ENCODE results near the gene TLE2. TPM values are rescaled to one million over a fixed set of nuclear protein-coding genes. Genes with fewer than 3 reads are reported as not detected.

Gene TLE2
- total and polyA plus RNA-seq, 2 of the 4 experiments (the other 2 are of a cell fraction), result under 0.01 to 0.41 TPM

DNA sequence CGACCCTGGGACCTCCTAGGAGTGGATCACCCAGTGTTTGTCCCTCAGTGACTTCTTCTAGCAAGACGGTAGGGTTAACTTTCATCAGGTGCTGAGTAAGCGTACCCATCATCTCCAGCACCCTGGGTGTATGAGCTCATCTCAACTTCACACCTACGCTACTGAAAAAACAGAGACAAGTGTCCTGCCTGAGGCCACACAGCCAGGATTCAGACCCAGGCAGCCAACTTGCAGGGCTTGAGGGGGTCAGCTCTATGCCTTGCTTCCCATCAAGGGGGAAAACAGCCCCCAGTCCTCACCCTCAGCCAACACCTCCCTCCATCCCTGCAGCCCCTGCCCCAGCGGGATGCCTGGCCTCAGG lies 4.6 kb downstream of the TLE2 start:
- no peak overlapping the region for H3K56ac ChIP-seq (ENCODE audit: extremely low read depth, insufficient read depth, low read length)
- peaks cover 45% of the 10 kb centered on the region for H3K27me3 ChIP-seq (ENCODE audit: control insufficient read depth, insufficient read depth, low read length)
- H3K18ac ChIP-seq (ENCODE audit: low read depth, low read length), result no peak overlapping the region
- no peaks in the 10 kb centered on the region for H3K9me3 ChIP-seq (ENCODE audit: control insufficient read depth, insufficient read depth, low read length)
- H4K8ac ChIP-seq (ENCODE audit: low read depth in 2 of 2, low read length in 2 of 2), result no peak overlapping the region
- no TSS peak for BruUV-seq (replicated peaks)
- no peak overlapping the region for H2AFZ ChIP-seq (replicated peaks; ENCODE audit: low read length, poor library complexity)
- ChIA-PET POLR2A (ENCODE audit: unreplicated experiment) (no interaction called here), CTCF (no interaction called here)
- H2BK5ac ChIP-seq (ENCODE audit: low read depth, low read length, poor library complexity, severe bottlenecking), result no peak overlapping the region
- no peaks in the 10 kb centered on the region for H3K36me3 ChIP-seq (ENCODE audit: control insufficient read depth, insufficient read depth, low read length)
- H4K20me1 ChIP-seq (ENCODE audit: insufficient read depth, low read length), result no peaks in the 10 kb centered on the region
- no peak overlapping the region for H2BK20ac ChIP-seq (ENCODE audit: low read depth, low read length)
- H3K23ac ChIP-seq (ENCODE audit: low read depth, low read length), result no peak overlapping the region; the same call in 1 of the 2 replicates
- H3K4me1 ChIP-seq (ENCODE audit: control insufficient read depth, insufficient read depth, low read length), result no peaks in the 10 kb centered on the region
- 20% methylated on average over 1 of the region's 5 CpGs; no CpG with 5 or more reads in 1 of the 2 experiments for WGBS, 2 experiments (ENCODE audit: extremely low coverage in 2 of 2, insufficient read length in 1 of 2)
- TF ChIP-seq CHD1 (IDR thresholded peaks at IDR 0.05; ENCODE audit: low read depth, low read length) (no peak), MAZ (IDR thresholded peaks at IDR 0.05; ENCODE audit: borderline replicate concordance, low read depth, low read length) (no peak), FOS (IDR thresholded peaks at IDR 0.05; ENCODE audit: low read depth, low read length) (no peak), MAFK (IDR thresholded peaks at IDR 0.05; ENCODE audit: low read depth, low read length) (no peak), NFE2L2 (IDR thresholded peaks at IDR 0.05; ENCODE audit: low read depth, low read length) (no peak), BHLHE40 (IDR thresholded peaks at IDR 0.05; ENCODE audit: low read depth, low read length) (no peak), ELK1 (IDR thresholded peaks at IDR 0.05; ENCODE audit: borderline replicate concordance, low read depth, low read length) (no peak), MXI1 (IDR thresholded peaks at IDR 0.05; ENCODE audit: borderline replicate concordance, low read depth, low read length) (no peak), POLR2A (IDR thresholded peaks at IDR 0.05; ENCODE audit: low read depth, low read length) (no peak), SMC3 (IDR thresholded peaks at IDR 0.05; ENCODE audit: low read depth, low read length) (no peak), RFX5 (IDR thresholded peaks at IDR 0.05; ENCODE audit: low read depth, low read length) (no peak)
- TF ChIP-seq, protein P1, sequence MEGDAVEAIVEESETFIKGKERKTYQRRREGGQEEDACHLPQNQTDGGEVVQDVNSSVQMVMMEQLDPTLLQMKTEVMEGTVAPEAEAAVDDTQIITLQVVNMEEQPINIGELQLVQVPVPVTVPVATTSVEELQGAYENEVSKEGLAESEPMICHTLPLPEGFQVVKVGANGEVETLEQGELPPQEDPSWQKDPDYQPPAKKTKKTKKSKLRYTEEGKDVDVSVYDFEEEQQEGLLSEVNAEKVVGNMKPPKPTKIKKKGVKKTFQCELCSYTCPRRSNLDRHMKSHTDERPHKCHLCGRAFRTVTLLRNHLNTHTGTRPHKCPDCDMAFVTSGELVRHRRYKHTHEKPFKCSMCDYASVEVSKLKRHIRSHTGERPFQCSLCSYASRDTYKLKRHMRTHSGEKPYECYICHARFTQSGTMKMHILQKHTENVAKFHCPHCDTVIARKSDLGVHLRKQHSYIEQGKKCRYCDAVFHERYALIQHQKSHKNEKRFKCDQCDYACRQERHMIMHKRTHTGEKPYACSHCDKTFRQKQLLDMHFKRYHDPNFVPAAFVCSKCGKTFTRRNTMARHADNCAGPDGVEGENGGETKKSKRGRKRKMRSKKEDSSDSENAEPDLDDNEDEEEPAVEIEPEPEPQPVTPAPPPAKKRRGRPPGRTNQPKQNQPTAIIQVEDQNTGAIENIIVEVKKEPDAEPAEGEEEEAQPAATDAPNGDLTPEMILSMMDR (conservative IDR thresholded peaks at IDR 0.05; ENCODE audit: low read depth, low read length), result no peak
- intact Hi-C loops (cut with micrococcal nuclease), result no loop called here
- H2BK120ac ChIP-seq (ENCODE audit: low read depth, low read length), result no peak overlapping the region
- H3K4me3 ChIP-seq (ENCODE audit: insufficient read depth, low read depth, low read length), result no peak overlapping the region
- no peak overlapping the region for H2AK5ac ChIP-seq (ENCODE audit: low read depth, low read length)
- no peak overlapping the region for H4K5ac ChIP-seq (ENCODE audit: low read depth, low read length)
- H2AK9ac ChIP-seq (replicated peaks; ENCODE audit: low read depth, low read length, poor library complexity), result no peak overlapping the region
- H4K91ac ChIP-seq (ENCODE audit: insufficient read depth, low read depth, low read length), result no peak overlapping the region
- dilution Hi-C loops (cut with HindIII; ENCODE audit: low sequenced_read_pairs, unreplicated experiment), result no loop called here
- H3K9me1 ChIP-seq (ENCODE audit: insufficient read depth, low read length), result no peaks in the 10 kb centered on the region
- no peak overlapping the region for H2BK15ac ChIP-seq (ENCODE audit: low read depth, low read length)
- no peak for ATAC-seq (ENCODE audit: low read depth)
- H3K27ac ChIP-seq (ENCODE audit: insufficient read depth, low read length), result no peak overlapping the region
- no peaks in the 10 kb centered on the region for H3K79me1 ChIP-seq (ENCODE audit: low read depth in 1 of 2, low read length in 2 of 2)
- H3K4ac ChIP-seq (ENCODE audit: low read depth, low read length), result no peak overlapping the region
- H3K14ac ChIP-seq (replicated peaks; ENCODE audit: low read depth, low read length), result no peak overlapping the region
- in situ Hi-C loops (cut with MboI; ENCODE audit: low sequenced_read_pairs), result no loop called here
- no peak overlapping the region for H3K9ac ChIP-seq (ENCODE audit: low read depth, low read length)
- H3K4me2 ChIP-seq (ENCODE audit: low read depth, low read length), result no peak overlapping the region
- no peak for DNase-seq
